GM21390 (cell line): ENCODE results near the gene SNW1.

Experiments
- ATAC-seq: cut with Tn5 transposase; IDR thresholded peaks from one replicate; pipeline ENCODE4 v1.9.1; 2021; ENCODE audit not compliant: unreplicated experiment

The SNW1 gene

GRCh38 chr14:77673193-77673592, 87.8 kb downstream of the SNW1 start:
- no peak for ATAC-seq
